ENCODE results near the gene VASH1. TPM values are rescaled to one million over a fixed set of nuclear protein-coding genes. Genes with fewer than 3 reads are reported as not detected.
"Not testable (repeated sequence)": the region's sequence is repeated elsewhere in the genome, so short reads cannot be mapped to it uniquely, and the experiment has no call there.

The VASH1 gene
- total RNA-seq = 1 to 10 TPM; 4.4 to 6.1 TPM

DNA sequence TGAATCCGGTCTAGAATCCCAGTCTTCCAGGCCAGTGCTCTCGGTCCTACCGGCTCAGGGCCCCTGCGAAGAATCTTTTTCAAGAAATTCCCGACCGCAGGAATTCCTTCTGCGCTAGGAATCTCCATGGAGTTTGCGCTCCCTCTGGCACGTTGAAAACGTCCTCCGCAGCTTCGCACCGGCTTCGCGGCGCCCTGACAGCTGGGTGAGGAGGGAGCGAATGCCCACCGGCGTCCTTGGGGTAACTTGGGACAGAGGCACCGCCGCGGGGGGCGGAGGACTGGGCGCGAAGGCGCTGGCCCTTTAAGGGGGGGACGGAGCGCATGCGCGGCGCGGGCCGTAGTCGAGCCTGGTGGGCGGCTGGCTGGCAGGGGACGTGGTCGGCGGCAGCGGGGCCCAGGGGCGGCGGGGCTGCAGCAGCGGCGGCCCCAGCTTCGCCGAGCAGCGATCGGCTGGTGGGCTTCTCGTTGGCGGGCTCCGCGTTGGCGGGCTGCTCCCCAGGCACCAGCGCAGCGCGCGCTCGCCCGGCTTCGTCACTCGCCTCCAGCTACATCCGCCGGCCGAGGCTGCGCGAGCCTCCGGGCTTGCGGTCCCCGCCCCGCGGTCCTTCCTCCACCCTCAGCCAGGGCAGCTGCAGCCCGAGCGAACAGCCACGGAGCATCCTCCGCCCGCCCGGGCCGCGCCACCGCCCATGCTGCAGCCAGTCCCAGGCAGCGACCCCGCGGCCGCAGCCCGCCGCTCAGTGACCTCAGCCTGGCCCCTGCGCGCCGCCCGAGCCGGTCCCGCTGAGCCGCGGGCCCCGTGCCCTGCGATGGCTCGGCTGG is at the start of gene VASH1:
TSS of gene VASH1 (plus strand) at position 333 of the 824 bp plus-strand sequence. CDS start 1,354 bp downstream, outside the sequence.
- ATAC-seq (replicated peaks in 1 of 2) = peak; percentile 91 to 92
- peak within 1 kb of the TSS; percentile 85 to 86 for H3K4me3 Mint-ChIP-seq

GRCh38 chr14:76713121-76713520 is 48.1 kb upstream of the VASH1 start:
- no peaks in the 10 kb centered on the region for H3K9me3 Mint-ChIP-seq
- no peak for DNase-seq
- H3K27me3 Mint-ChIP-seq (ENCODE audit: low read depth) = peaks cover 16% of the 10 kb centered on the region
- no peak overlapping the region for H3K27ac Mint-ChIP-seq
- no peaks in the 10 kb centered on the region for H3K4me1 Mint-ChIP-seq (ENCODE audit: low read depth)
- ATAC-seq (replicated peaks in 1 of 2) = no peak
- no peaks in the 10 kb centered on the region for H3K36me3 Mint-ChIP-seq (ENCODE audit: insufficient read depth in 2 of 2)
- H3K4me3 Mint-ChIP-seq = no peak overlapping the region

More for the DNA sequence above, at the start of gene VASH1:
- Mint-ChIP-seq H3K4me1 (ENCODE audit: low read depth) (peaks cover 6% of the 10 kb centered on the region), H3K9me3 (no peaks in the 10 kb centered on the region), H3K27me3 (ENCODE audit: low read depth) (peaks cover 46% of the 10 kb centered on the region), H3K27ac (no peak within 1 kb of the TSS), H3K36me3 (ENCODE audit: insufficient read depth in 2 of 2) (peaks cover 0 to 2% of the 10 kb centered on the region in 2 donors)
- peak; percentile 75 to 76 for DNase-seq

DNA sequence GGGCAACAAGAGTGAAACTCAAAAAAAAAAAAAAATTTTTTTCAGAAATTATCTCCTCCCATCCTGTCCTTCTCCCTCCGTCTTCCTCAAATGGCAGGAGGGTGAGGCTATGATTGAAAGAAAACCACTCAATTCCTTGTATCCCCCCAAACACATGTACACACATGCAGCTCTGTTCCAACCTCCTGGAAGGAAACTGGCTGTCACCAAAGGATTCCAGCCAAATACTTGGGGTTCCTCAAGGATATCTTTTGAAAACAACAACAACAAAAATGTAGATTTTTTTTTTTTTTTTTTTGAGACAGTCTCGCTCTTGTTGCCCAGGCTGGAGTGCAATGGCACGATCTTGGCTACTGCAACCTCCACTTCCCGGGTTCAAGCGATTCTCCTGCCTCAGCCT is 46.8 kb upstream of the VASH1 start:
- no peak overlapping the region for H3K27ac Mint-ChIP-seq
- H3K4me3 Mint-ChIP-seq = no peak overlapping the region
- H3K27me3 Mint-ChIP-seq (ENCODE audit: low read depth) = peaks cover 16% of the 10 kb centered on the region
- no peak for ATAC-seq (replicated peaks in 1 of 2)
- H3K9me3 Mint-ChIP-seq = no peaks in the 10 kb centered on the region
- no peak for DNase-seq
- no peaks in the 10 kb centered on the region for H3K4me1 Mint-ChIP-seq (ENCODE audit: low read depth)
- no peaks in the 10 kb centered on the region for H3K36me3 Mint-ChIP-seq (ENCODE audit: insufficient read depth in 2 of 2)

DNA sequence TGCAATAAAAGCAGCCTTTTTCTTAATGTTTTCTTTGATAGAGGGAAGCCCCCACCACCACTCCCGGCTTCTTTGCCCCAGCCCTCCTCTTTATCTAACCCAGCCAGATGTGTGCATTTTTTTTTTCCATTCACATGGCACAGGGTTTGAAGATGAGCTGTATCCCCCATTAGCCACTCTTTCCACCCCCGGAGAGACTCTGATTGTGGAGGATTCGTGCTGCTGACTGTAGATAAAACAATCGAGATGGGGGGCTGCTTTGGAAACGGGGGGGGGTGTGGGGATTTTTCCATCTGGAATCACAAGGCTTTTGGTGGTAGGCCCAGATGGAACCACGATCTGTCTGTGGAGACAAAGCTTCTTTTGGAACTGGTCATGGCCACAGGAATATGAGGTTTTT is 46.2 kb upstream of the VASH1 start:
- Mint-ChIP-seq H3K27me3 (ENCODE audit: low read depth) (peaks cover 16% of the 10 kb centered on the region), H3K27ac (no peak overlapping the region), H3K9me3 (no peaks in the 10 kb centered on the region), H3K4me1 (ENCODE audit: low read depth) (peaks cover under 1% of the 10 kb centered on the region), H3K4me3 (no peak overlapping the region), H3K36me3 (ENCODE audit: insufficient read depth in 2 of 2) (no peaks in the 10 kb centered on the region)
- DNase-seq = no peak
- no peak for ATAC-seq (replicated peaks in 1 of 2)

GRCh38 chr14:76715511-76716081 is 45.7 kb upstream of the VASH1 start:
- H3K9me3 Mint-ChIP-seq = no peaks in the 10 kb centered on the region
- no peak overlapping the region for H3K4me3 Mint-ChIP-seq
- H3K4me1 Mint-ChIP-seq (ENCODE audit: low read depth) = peaks cover 5% of the 10 kb centered on the region
- ATAC-seq (replicated peaks in 1 of 2) (no peak), DNase-seq (no peak)
- H3K27ac Mint-ChIP-seq = no peak overlapping the region
- H3K36me3 Mint-ChIP-seq (ENCODE audit: insufficient read depth in 2 of 2) = no peaks in the 10 kb centered on the region
- H3K27me3 Mint-ChIP-seq (ENCODE audit: low read depth) = peaks cover 16% of the 10 kb centered on the region

DNA sequence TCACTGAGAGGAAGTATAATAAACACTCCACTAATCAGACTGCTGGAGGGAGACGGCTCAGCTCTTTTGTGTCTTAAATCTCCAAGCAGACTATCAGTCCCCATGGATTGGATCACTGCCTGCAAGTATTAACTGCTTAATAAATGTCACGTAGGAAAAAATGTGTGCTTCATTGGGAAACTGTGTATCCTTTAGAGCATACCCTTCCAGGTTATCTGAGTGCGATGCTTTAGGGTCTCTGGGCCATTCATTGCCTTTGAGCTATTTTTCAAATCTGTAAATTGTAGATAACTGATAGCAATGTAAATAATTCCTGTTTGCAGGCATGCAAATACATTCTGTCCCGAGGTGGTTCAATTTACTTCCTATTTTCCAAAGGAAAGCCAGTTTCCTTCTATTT is 45.0 kb upstream of the VASH1 start:
- Mint-ChIP-seq H3K4me1 (ENCODE audit: low read depth) (peaks cover 8% of the 10 kb centered on the region), H3K9me3 (no peaks in the 10 kb centered on the region), H3K4me3 (no peak overlapping the region), H3K27ac (no peak overlapping the region), H3K27me3 (ENCODE audit: low read depth) (peaks cover 16% of the 10 kb centered on the region), H3K36me3 (ENCODE audit: insufficient read depth in 2 of 2) (no peaks in the 10 kb centered on the region)
- DNase-seq = no peak
- ATAC-seq (replicated peaks in 1 of 2) = no peak

- Mint-ChIP-seq H3K9me3 (no peaks in the 10 kb centered on the region), H3K27ac (no peak overlapping the region)
- no peak for DNase-seq
Measured at GRCh38 chr14:76717508-76718290, 43.6 kb upstream of the VASH1 start.

DNA sequence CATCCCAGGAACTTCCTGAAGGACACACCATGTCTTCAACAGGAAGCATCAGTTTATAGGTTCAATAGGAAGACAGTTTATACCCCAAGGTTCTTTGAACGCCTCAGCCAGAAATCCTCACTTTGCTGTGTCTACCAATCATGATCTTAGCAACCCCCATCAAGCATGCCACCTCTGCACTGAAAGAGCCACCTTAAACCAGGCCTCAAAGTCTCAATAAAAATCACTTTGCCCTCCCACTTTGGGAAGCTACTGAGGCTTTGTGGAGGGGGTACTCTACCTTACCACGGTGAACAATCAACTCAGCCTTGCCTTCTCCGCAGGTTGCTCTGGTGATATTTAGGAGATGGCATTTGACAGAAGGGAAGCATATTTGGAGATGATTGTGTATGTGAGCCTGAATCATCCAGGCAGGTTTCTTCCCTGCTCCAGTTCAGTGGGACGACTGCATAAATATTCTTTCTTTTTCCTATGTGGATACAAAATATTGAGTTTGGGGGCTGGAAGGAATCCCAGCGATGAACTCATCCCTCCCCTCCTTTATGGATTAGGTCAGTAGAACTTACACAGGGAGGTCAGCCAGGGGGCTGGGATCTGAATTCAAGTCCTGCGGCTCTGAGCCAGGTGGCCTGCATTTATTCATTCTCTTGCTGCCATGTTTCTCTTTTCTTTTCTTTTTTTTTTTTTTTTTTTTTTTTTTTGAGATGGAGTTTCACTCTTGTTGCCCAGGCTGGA is 42.8 kb upstream of the VASH1 start:
- no peak overlapping the region for H3K27ac Mint-ChIP-seq
- H3K27me3 Mint-ChIP-seq (ENCODE audit: low read depth) = peaks cover 16% of the 10 kb centered on the region
- ATAC-seq (replicated peaks in 1 of 2) (no peak), DNase-seq (no peak)
- H3K9me3 Mint-ChIP-seq = no peaks in the 10 kb centered on the region
- no peak overlapping the region for H3K4me3 Mint-ChIP-seq
- H3K4me1 Mint-ChIP-seq (ENCODE audit: low read depth) = peaks cover 8% of the 10 kb centered on the region
- no peaks in the 10 kb centered on the region for H3K36me3 Mint-ChIP-seq (ENCODE audit: insufficient read depth in 2 of 2)

More at GRCh38 chr14:76717508-76718290, 43.6 kb upstream of the VASH1 start:
- peaks cover 8% of the 10 kb centered on the region for H3K4me1 Mint-ChIP-seq (ENCODE audit: low read depth)
- no peaks in the 10 kb centered on the region for H3K36me3 Mint-ChIP-seq (ENCODE audit: insufficient read depth in 2 of 2)
- no peak for ATAC-seq (replicated peaks in 1 of 2)
- peaks cover 16% of the 10 kb centered on the region for H3K27me3 Mint-ChIP-seq (ENCODE audit: low read depth)
- no peak overlapping the region for H3K4me3 Mint-ChIP-seq

DNA sequence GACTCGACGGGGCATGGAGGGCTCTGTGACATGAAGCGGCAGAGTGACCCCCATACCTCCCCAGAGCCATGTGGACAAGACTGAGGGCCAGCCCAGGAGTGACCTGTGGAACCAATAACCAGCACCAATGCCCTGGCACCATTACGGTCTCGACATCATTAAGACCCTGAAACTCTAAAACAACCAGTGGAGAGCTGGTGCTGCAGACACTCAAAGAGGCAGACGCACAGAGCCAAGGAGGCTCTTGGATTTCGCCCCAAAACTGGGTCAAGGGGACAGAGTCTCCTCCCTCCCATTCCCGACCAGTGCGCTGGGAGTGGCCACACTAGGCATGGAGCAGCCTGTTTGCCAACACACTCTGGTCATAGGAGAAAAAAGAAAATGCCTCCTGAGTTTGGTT is 41.6 kb upstream of the VASH1 start:
- peaks cover 16% of the 10 kb centered on the region for H3K27me3 Mint-ChIP-seq (ENCODE audit: low read depth)
- H3K36me3 Mint-ChIP-seq (ENCODE audit: insufficient read depth in 2 of 2) = no peaks in the 10 kb centered on the region
- H3K27ac Mint-ChIP-seq = no peak overlapping the region
- no peak overlapping the region for H3K4me3 Mint-ChIP-seq
- ATAC-seq (replicated peaks in 1 of 2) (no peak), DNase-seq (no peak)
- H3K4me1 Mint-ChIP-seq (ENCODE audit: low read depth) = peaks cover 8% of the 10 kb centered on the region
- H3K9me3 Mint-ChIP-seq = no peaks in the 10 kb centered on the region

GRCh38 chr14:76720382-76720813 is 40.9 kb upstream of the VASH1 start:
- Mint-ChIP-seq H3K4me1 (ENCODE audit: low read depth) (peaks cover 8% of the 10 kb centered on the region), H3K27ac (no peak overlapping the region), H3K9me3 (no peaks in the 10 kb centered on the region), H3K36me3 (ENCODE audit: insufficient read depth in 2 of 2) (no peaks in the 10 kb centered on the region), H3K4me3 (no peak overlapping the region), H3K27me3 (ENCODE audit: low read depth) (peaks cover 16% of the 10 kb centered on the region)
- ATAC-seq (replicated peaks in 1 of 2) (no peak), DNase-seq (no peak)

GRCh38 chr14:76721506-76721905 is 39.8 kb upstream of the VASH1 start:
- DNase-seq; H3K4me3 Mint-ChIP-seq; H3K36me3 Mint-ChIP-seq (ENCODE audit: insufficient read depth in 2 of 2); H3K4me1 Mint-ChIP-seq (ENCODE audit: low read depth); H3K9me3 Mint-ChIP-seq; H3K27ac Mint-ChIP-seq; ATAC-seq (replicated peaks in 1 of 2): not testable (repeated sequence)
- H3K27me3 Mint-ChIP-seq (ENCODE audit: low read depth) = peaks cover 15% of the 10 kb centered on the region

- no peaks in the 10 kb centered on the region for H3K36me3 Mint-ChIP-seq (ENCODE audit: insufficient read depth in 2 of 2)
- peaks cover 4% of the 10 kb centered on the region for H3K27me3 Mint-ChIP-seq (ENCODE audit: low read depth)
- H3K4me1 Mint-ChIP-seq (ENCODE audit: low read depth) = peaks cover 8% of the 10 kb centered on the region
- ATAC-seq (replicated peaks in 1 of 2) (no peak), DNase-seq (no peak)
- no peak overlapping the region for H3K27ac Mint-ChIP-seq
- no peak overlapping the region for H3K4me3 Mint-ChIP-seq
- H3K9me3 Mint-ChIP-seq = no peaks in the 10 kb centered on the region
Measured at GRCh38 chr14:76724651-76725550, 36.4 kb upstream of the VASH1 start.
